Measurements from ENCODE around the gene DNASE1. TPM values are rescaled to one million over a fixed set of nuclear protein-coding genes. Genes with fewer than 3 reads are reported as not detected.
"Not testable (repeated sequence)": the region's sequence is repeated elsewhere in the genome, so short reads cannot be mapped to it uniquely, and the experiment has no call there.

Gene DNASE1
- total RNA-seq, 1 donor from 2014 or later: 16.2 TPM

DNA sequence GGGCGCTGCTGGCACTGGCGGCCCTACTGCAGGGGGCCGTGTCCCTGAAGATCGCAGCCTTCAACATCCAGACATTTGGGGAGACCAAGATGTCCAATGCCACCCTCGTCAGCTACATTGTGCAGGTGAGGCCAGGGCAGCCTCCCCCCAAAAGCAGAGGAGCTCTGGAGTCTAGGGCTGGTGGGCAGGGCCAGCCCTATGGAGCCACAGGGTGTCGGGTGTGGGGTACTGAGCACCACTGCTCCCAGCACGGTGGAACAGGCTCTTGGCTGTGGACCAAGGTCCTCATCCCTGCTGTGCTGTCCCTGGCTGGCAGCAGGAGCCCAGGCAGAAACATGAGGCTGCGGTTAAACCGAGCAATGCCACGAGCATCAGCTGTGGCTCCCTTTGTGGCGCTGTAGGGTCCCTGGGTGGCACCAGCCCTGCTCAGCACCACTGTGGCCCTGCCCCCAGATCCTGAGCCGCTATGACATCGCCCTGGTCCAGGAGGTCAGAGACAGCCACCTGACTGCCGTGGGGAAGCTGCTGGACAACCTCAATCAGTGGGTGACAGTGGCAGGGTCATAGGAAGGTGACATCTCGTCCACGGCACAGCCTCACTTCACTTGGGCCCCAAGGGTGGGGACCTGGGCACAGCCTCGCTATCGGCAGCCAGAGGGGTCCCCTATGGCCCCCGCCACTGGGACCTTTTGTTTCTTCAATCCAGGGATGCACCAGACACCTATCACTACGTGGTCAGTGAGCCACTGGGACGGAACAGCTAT is 1.1 kb downstream of the DNASE1 start:
- H4K20me1 ChIP-seq (ENCODE audit: insufficient read depth, low read length): peaks cover 5% of the 10 kb centered on the region
- no peaks in the 10 kb centered on the region for H3K9me3 Mint-ChIP-seq (ENCODE audit: unreplicated experiment)
- no peaks in the 10 kb centered on the region for H3K79me2 ChIP-seq (ENCODE audit: insufficient read depth, low read length)
- no peak for DNase-seq (ENCODE audit: low read depth)
- FAIRE-seq: no peak
- H3K4me3 Mint-ChIP-seq (ENCODE audit: unreplicated experiment): no peak overlapping the region
- no peak overlapping the region for H3K27ac Mint-ChIP-seq (ENCODE audit: unreplicated experiment)
- no peak overlapping the region for H3K9ac ChIP-seq (ENCODE audit: low read length)
- no peaks in the 10 kb centered on the region for H3K27me3 Mint-ChIP-seq (ENCODE audit: low read depth, unreplicated experiment)
- H3K4me2 ChIP-seq (ENCODE audit: low read length): no peak overlapping the region
- no peaks in the 10 kb centered on the region for H3K27me3 ChIP-seq (ENCODE audit: insufficient read depth, low read length)
- H3K36me3 ChIP-seq (ENCODE audit: insufficient read depth, low read length): peaks cover 16% of the 10 kb centered on the region
- H3K27ac ChIP-seq (ENCODE audit: low read depth, low read length): no peak overlapping the region
- no peaks in the 10 kb centered on the region for H3K4me1 ChIP-seq (ENCODE audit: insufficient read depth, low read length)
- no peak for TF ChIP-seq EZH2 (IDR thresholded peaks at IDR 0.05; ENCODE audit: insufficient read depth, low read length)
- TF ChIP-seq, protein P1, sequence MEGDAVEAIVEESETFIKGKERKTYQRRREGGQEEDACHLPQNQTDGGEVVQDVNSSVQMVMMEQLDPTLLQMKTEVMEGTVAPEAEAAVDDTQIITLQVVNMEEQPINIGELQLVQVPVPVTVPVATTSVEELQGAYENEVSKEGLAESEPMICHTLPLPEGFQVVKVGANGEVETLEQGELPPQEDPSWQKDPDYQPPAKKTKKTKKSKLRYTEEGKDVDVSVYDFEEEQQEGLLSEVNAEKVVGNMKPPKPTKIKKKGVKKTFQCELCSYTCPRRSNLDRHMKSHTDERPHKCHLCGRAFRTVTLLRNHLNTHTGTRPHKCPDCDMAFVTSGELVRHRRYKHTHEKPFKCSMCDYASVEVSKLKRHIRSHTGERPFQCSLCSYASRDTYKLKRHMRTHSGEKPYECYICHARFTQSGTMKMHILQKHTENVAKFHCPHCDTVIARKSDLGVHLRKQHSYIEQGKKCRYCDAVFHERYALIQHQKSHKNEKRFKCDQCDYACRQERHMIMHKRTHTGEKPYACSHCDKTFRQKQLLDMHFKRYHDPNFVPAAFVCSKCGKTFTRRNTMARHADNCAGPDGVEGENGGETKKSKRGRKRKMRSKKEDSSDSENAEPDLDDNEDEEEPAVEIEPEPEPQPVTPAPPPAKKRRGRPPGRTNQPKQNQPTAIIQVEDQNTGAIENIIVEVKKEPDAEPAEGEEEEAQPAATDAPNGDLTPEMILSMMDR (IDR thresholded peaks at IDR 0.05; ENCODE audit: insufficient read depth, low read depth, low read length): no peak
- H2AFZ ChIP-seq (ENCODE audit: low read depth, low read length): no peak overlapping the region
- peaks cover 21% of the 10 kb centered on the region for H3K36me3 Mint-ChIP-seq (ENCODE audit: low read depth, unreplicated experiment)
- H3K4me3 ChIP-seq (ENCODE audit: insufficient read depth, low read depth, low read length): no peak overlapping the region
- H3K9me3 ChIP-seq (ENCODE audit: insufficient read depth, low read depth, low read length): no peaks in the 10 kb centered on the region
- H3K4me1 Mint-ChIP-seq (ENCODE audit: low read depth, unreplicated experiment): peaks cover 10% of the 10 kb centered on the region

DNA sequence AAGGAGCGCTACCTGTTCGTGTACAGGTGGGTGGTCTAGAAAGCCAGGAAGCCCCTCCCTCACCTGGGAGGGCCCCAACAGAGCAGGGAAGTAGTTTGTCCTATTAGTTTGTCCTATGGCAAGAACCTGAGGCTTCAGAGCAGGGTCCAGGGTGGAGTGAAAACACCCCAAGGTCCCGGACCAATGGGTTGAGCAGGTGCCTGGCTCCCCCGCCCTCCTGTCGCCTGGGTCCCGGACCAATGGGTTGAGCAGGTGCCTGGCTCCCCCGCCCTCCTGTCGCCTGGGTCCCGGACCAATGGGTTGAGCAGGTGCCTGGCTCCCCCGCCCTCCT is 1.6 kb downstream of the DNASE1 start:
- DNase-seq (ENCODE audit: low read depth); H3K4me3 ChIP-seq (ENCODE audit: insufficient read depth, low read depth, low read length); H2AFZ ChIP-seq (ENCODE audit: low read depth, low read length); H3K27me3 ChIP-seq (ENCODE audit: insufficient read depth, low read length); H3K27me3 Mint-ChIP-seq (ENCODE audit: low read depth, unreplicated experiment); H3K9me3 Mint-ChIP-seq (ENCODE audit: unreplicated experiment); H3K4me3 Mint-ChIP-seq (ENCODE audit: unreplicated experiment); H3K9ac ChIP-seq (ENCODE audit: low read length); H4K20me1 ChIP-seq (ENCODE audit: insufficient read depth, low read length); H3K4me1 ChIP-seq (ENCODE audit: insufficient read depth, low read length); H3K4me2 ChIP-seq (ENCODE audit: low read length); H3K79me2 ChIP-seq (ENCODE audit: insufficient read depth, low read length); H3K4me1 Mint-ChIP-seq (ENCODE audit: low read depth, unreplicated experiment); FAIRE-seq; H3K27ac ChIP-seq (ENCODE audit: low read depth, low read length); H3K27ac Mint-ChIP-seq (ENCODE audit: unreplicated experiment); H3K9me3 ChIP-seq (ENCODE audit: insufficient read depth, low read depth, low read length): not testable (repeated sequence)
- peaks cover 26% of the 10 kb centered on the region for H3K36me3 Mint-ChIP-seq (ENCODE audit: low read depth, unreplicated experiment)
- H3K36me3 ChIP-seq (ENCODE audit: insufficient read depth, low read length): peaks cover 19% of the 10 kb centered on the region

DNA sequence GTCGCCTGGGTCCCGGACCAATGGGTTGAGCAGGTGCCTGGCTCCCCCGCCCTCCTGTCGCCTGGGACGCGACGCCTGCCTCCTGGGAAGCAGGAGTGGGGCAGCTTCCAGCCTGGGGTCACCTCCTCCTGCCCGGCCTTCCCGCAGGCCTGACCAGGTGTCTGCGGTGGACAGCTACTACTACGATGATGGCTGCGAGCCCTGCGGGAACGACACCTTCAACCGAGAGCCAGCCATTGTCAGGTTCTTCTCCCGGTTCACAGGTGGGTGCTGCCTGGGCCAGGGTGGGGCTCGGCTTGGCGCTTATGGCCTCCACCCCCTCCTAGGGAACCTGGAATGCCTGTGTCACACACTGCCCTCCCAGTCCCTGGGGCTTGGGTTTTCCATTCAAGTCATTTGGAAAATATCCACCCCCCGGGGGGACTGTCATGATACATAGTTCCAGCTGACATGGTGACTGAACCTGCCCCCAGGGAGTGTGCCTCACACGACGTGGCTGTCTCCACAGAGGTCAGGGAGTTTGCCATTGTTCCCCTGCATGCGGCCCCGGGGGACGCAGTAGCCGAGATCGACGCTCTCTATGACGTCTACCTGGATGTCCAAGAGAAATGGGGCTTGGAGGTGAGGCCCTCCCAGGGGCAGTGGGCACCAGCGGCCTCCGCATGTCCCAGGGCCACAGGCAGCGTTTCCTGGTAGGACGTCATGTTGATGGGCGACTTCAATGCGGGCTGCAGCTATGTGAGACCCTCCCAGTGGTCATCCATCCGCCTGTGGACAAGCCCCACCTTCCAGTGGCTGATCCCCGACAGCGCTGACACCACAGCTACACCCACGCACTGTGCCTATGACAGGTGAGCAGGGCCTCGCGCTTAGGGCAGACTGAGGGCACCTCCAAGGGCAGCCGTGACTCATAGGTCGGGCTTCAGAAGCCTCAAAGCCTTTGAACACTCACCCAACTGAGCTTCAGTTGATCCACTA is 2.3 kb downstream of the DNASE1 start:
- Mint-ChIP-seq H3K36me3 (ENCODE audit: low read depth, unreplicated experiment) (peaks cover 28% of the 10 kb centered on the region), H3K4me3 (ENCODE audit: unreplicated experiment) (no peak overlapping the region)
- H3K36me3 ChIP-seq (ENCODE audit: insufficient read depth, low read length): peaks cover 23% of the 10 kb centered on the region

More for the DNA sequence above, 2.3 kb downstream of the DNASE1 start:
- H4K20me1 ChIP-seq (ENCODE audit: insufficient read depth, low read length): peaks cover 5% of the 10 kb centered on the region
- TF ChIP-seq, protein P1 (IDR thresholded peaks at IDR 0.05; ENCODE audit: insufficient read depth, low read depth, low read length): no peak
- no peak for TF ChIP-seq EZH2 (IDR thresholded peaks at IDR 0.05; ENCODE audit: insufficient read depth, low read length)
- no peaks in the 10 kb centered on the region for H3K27me3 ChIP-seq (ENCODE audit: insufficient read depth, low read length)
- H2AFZ ChIP-seq (ENCODE audit: low read depth, low read length): no peak overlapping the region
- no peaks in the 10 kb centered on the region for H3K4me1 ChIP-seq (ENCODE audit: insufficient read depth, low read length)
- DNase-seq (ENCODE audit: low read depth) (no peak), FAIRE-seq (no peak)
- no peak overlapping the region for H3K27ac Mint-ChIP-seq (ENCODE audit: unreplicated experiment)
- no peaks in the 10 kb centered on the region for H3K79me2 ChIP-seq (ENCODE audit: insufficient read depth, low read length)
- no peaks in the 10 kb centered on the region for H3K27me3 Mint-ChIP-seq (ENCODE audit: low read depth, unreplicated experiment)
- H3K9me3 Mint-ChIP-seq (ENCODE audit: unreplicated experiment): no peaks in the 10 kb centered on the region
- H3K9me3 ChIP-seq (ENCODE audit: insufficient read depth, low read depth, low read length): no peaks in the 10 kb centered on the region
- H3K4me2 ChIP-seq (ENCODE audit: low read length): no peak overlapping the region
- H3K4me3 ChIP-seq (ENCODE audit: insufficient read depth, low read depth, low read length): no peak overlapping the region
- no peak overlapping the region for H3K9ac ChIP-seq (ENCODE audit: low read length)
- H3K27ac ChIP-seq (ENCODE audit: low read depth, low read length): no peak overlapping the region
- peaks cover 10% of the 10 kb centered on the region for H3K4me1 Mint-ChIP-seq (ENCODE audit: low read depth, unreplicated experiment)
